Suppressor macrophage treated with lipopolysaccharide for 1 hour (primary cell): Measurements from ENCODE around the gene RBM20.
"Not testable (repeated sequence)": the region's sequence is repeated elsewhere in the genome, so short reads cannot be mapped to it uniquely, and the experiment has no call there.

Experiments used
- DNase-seq, 3 donors: peaks; one replicate each; pipeline ENCODE4 v3.0.0-alpha.2; 2020 to 2022

Gene RBM20

DNA sequence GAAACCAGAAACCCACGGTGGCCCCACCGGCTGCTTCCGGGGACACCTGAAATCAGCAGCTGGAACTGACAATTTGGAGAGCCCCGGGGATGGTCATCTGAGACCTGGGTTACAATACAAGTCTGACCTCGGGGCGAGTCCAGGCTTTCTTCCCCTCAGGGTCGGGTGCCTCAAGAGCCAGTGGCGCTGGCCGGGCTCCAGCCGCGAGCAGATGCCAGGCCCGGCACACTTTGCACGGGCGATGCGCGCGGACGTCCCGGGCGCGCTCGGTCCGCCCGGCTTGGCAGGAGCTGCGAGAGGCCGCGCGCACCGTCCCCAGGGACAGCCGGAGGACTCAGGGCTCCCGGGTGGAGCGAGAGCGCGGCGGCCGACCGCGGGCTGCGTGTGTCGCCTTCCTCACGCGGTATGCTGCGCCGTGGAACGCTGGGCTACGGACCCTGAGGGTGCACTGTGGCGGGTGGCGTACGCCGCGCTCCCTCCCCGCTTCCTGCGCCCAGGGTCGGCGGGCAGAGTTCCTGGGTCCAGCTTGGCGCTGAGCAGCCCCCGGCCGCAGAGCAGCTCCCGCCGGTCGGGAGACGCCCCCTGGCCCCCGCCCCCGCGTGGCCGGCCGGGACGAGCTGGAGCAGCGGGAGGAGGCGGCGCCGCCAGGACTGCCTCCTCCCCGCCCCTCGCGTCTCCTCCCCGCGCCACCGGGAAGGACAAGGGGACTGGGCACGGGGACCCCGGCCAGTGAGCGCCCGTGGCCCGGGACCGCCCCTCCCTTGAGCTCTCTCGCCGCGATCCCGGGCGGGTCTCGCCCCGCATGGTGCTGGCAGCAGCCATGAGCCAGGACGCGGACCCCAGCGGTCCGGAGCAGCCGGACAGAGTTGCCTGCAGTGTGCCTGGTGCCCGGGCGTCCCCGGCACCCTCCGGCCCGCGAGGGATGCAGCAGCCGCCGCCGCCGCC, at the start of gene RBM20:
Gene RBM20 (plus strand): TSS at position 684 of the 945 bp plus-strand sequence. CDS start 119 bp downstream, at position 803.
- DNase-seq, result peak; percentile 18 to 52 (median 21)

DNA sequence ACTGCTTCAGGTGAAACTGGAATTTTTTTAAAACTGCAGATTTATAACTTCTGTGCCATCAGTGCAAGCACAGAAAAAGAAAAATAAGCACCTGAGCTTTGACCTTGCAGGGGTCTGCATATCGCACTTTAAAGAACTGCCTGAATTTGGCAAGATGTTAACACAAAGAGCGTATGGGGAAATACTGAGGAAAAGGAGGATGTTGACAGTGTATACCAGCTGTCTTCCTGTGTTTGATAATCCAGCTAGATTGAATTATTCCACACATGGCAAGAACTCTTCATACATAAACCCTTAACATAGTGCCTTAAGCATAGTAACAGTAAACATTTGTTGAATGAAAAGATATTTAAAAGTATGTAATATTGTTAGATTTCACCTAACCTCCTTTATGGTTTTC, 46.7 kb upstream of the RBM20 start:
- no peak for DNase-seq

DNA sequence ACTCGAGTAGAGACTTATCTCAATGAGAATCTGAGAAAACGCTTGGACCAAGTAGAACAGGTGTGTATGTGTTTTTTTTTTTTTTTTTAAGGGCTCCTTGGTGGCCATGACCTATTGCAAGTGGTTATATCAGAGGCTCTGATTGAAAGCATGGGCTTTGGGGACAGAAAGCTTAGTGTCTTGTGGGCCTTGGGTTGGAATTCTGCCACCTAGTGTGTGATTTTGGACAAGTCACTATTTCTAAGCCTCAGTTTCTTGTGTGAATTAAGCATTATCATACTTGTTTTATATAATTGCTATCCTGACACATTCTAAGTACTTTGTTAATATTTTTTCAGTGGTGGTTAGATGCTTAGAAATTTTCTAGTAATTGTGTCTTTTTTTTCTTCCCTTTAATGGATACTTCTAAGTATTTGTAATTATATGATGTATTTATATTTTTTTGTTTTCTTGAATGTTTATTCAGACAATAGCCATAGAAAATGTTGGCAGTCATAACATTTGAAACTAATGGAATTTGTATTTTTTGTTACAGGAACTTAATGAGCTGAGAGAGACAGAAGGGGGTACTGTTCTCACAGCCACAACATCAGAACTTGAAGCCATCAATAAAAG, 43.5 kb upstream of the RBM20 start:
- DNase-seq, result peak; percentile 65 to 75 (median 68)

DNA sequence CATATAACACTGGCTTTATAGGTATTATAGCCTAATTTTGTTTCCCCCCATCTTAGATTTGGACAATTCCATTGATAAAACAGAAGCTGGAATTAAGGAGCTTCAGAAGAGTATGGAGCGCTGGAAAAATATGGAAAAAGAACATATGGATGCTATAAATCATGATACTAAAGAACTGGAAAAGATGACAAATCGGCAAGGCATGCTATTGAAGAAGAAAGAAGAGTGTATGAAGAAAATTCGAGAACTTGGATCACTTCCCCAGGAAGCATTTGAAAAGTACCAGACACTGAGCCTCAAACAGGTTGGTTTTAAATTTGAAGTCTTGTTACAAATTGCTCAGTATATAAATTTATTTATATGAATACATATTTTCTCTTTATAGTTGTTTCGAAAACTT, 42.6 kb upstream of the RBM20 start:
- DNase-seq, result no peak

DNA sequence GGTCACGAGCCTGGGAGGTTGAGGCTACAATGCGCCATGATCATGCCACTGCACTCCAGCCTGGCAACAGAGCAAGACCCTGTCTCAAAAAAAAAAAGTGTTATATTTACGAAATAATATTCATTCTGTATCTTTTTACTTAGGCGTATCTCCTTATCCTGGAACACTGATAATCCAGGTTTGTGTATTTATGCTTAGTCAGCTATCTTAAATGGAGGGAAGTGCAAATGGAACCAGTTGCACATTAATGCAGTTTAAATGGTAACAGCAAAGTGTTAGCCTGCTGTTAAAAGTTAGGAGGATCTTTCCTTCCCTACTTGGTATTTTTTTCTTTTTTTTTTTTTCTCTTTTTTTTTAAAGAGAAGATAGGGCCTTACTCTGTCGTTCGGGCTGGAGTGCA, 36.0 kb upstream of the RBM20 start:
- no peak for DNase-seq

DNA sequence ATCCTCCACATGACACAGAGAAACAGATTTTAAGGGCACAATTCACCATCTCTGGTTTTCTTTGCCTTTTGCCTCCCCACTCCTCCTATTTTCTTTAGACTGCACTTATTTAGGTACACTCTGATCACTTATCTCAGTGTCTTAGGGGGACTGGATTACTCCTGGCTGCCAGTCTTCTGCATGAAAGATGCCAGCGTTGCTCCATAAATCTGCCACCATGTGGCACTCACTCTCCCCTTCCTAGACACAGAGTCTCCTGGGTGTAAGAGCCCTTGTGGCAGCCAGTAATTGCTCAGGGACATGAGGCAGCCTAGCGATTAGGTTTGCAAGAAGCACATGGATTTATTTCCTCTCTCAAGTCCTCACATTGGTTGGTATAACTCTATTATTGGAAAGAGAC, 34.5 kb upstream of the RBM20 start:
- DNase-seq, result no peak

DNA sequence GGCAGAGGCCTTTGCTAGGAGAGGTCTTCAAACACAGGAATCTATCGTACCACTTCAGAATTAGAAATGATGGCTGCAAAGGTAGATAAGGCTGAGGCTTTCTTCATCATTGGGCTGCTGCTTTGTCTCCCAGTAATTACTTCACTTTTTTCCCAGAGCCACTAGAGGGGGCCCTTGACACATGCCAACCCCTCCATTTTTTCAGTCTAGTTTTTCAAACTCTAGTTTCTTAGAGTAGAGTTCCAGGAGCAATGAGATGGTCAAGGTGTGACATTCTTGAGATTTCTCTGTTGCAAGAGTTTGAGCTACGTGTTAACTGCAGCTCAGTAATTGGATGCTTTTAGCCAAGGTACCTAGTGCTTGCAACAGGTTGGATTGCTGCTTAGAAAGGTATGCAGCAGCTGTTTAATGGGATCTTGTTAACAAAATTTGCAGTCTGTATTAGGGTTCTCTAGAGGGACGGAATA, 33.8 kb upstream of the RBM20 start:
- peak; percentile 58 to 65 (median 64) for DNase-seq

DNA sequence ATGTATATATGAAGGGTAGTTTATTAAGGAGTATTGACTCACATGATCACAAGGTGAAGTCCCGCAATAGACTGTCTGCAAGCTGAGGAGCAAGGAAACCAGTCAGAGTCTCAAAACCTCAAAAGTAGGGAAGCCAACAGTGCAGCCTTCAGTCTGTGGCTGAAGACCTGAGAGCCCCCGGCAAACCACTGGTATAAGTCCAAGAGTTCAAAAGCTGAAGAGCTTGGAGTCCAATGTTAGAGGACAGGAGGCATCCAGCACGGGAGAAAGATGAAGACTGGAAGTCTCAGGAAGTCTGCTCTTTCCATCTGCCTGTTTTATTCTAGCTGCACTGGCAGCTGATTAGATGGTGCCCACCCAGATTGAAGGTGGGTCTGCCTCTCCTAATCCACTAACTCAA, 33.4 kb upstream of the RBM20 start:
- not testable (repeated sequence) for DNase-seq

DNA sequence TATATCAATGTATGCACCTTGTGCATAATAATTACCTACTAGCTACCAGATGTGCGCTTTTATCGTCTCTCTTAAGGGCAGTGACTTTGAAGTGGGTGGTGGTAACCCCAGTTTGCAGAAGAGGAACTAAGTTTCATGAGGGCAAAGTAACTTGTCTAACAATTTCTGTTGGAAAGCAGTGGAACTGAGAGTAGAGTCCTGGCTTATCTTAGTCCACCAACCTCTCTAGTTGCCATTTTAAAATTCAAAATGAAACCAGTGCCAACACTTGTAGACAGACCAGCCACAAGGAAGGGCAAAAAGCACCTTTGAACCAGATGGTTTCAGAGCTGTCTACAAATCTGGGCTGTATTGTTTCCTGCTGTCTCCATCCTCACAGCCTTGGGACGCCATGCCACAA, 32.0 kb upstream of the RBM20 start:
- peak in 2 of 3 donors; percentile 31 to 37 for DNase-seq

DNA sequence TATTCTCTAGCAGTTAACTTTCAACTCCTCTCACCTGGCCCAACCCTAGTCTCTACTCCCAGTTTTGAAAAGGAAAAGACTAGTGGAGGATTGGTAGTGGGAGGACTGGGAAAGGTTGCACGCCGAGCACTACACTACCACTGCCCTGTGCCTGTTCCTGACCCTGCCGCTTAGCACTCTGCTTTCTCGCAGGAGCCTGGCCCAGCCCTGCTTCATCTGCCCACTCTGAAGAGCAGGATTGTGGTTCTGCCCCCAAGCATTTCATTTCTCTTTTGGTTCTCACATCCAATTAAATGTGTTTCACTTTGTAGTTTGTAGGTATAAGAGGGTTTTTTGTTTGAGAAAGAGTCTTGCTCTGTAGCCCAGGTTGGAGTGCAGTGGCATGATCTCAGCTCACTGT, 31.5 kb upstream of the RBM20 start:
- no peak for DNase-seq

DNA sequence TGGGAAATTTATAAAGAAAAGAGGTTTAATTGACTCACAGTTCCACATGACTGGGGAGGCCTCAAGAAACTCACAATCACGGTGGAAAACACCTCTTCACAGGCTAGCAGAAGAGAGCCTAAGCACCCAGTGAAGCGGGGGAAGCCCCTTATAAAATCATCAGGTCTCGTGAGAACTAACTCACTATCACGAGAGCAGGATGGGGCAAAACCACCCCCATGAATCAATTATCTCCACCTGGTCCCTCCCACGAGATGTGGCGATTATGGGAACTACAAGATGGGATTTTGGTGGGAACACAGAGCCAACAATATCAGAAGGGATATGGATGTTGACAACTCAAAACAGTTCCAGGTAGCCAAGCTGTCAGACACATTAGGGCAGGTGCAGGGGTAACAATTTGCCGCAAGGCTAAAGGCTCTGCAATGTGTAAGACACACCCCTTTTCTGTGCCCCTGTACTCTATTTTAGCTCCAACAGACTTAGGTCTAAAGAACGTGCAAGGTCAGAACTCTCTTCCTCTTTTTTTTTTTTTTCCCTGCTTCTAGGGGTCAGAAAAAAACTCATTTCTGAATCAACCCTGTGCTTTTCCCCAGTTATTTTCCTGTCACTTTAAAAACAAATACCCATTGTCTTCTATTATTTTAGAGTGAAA, 30.7 kb upstream of the RBM20 start:
- peak; percentile 39 to 75 (median 70) for DNase-seq

DNA sequence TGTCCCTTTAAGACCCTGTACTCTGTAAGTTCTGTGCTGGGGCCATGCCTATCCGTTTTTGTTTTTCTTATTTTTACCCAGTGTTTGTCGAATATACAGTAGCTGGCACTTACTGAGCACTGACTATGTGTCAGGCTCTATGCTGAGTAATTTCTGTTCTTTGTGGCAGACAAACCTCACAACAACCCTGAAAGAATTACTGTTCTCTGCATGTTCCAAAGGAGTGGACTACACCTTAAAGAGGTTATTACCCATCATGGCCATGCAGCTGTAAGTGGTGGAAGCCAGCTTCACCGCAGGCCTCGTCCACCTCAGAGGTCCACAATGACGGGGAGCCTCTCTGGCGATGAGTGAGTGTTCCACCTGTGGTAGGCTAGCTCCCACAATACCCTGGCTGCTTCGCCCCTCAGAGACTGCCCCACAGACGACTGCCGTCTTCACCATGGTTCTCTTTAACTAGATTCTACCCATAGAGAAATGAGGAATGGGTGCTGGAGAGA, 30.1 kb upstream of the RBM20 start:
- DNase-seq, result no peak

DNA sequence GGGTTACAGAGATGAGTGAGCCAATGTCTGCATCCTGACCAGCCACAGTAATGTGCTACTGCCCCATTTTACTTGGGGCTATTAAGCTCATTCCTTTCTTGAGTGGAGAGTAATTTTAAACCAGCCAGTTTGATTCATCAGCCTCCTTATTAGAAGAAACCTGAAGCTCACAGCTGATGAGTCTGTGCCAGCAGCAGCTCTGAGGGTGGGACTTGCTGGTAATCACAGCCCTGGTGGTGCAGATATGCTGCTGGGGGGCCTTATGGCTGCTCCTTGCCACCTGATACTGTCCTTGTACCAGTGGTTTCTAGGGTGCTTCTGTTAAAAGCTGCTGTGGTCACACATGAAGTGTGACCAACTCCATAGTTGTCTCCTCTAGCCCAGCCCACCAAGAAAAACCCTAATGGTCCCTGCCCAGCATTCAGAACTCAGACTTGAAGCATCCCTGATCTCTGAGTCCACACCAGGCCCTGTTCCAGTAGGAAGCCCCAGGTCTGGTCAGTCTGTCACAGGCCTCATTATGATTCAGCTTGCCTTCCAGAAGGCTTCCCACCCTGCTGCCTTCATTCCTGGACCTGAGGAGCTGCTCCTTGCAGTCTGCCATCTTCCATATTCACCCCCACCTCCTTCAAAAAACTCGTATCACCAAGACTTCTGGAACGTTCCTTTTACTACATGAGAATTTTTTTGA, 28.9 kb upstream of the RBM20 start:
- DNase-seq, result no peak

DNA sequence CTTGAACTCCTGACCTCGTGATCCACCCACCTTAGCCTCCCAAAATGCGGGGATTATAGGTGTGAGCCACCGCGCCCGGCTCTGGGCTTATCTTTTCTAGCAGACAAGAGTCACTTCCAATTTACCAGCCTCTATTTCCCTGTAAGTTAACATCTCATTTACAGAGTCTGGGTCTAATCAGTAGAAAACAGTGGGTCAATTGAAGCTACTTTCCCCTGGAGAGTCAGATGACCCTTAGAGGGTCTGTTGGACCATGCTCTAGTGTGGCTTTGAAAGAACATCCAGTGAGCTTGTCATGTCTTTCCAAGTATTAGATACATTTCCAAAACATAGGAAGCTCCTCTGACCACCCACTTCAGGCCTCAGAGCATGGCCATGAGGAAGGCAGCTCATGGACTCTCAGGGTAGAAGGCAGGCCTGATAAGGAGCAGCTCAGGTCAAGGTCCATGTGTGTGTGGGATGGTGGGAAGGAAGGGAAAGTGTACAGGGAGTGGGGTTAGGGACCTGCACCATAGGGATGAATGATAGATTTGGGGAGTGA, 27.6 kb upstream of the RBM20 start:
- DNase-seq, result no peak

DNA sequence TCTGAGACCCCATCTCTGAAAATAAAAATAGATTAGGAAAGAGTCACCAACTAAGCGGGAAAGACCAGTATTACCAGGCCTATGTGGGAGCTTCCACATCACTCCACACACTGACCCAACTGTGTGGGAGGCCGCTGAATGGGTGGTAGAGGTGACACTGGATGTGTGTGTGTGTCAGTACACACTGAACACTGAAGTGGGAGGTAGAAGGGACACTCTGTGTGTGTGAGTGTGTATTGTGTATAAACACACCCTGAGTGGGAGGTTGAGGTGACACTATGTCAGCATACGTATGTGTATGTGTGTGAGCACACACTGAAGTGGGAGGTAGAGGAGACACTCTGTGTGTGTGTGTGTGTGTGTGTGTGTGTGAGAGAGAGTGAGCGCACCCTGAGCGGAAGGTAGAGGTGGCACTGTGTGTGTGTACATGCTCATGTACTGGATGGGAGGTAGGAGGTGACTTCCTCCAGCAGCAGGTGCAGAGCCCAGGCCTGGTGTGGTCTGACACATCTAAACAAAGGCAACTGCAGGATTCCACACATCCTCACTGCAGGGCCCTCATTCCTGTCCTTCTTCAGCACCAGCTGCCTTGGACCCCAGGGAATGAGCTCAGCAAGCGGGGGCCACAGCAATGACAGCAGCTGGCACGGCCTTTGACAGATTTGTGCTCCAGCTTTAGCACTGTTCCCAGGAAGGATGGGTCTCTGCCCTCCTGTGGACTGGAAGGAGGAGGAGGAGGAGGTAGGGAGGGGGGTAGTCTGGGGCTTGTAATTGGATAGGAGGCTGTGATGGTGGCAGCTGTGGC, 26.5 kb upstream of the RBM20 start:
- DNase-seq, result peak; percentile 50 to 66 (median 66)

DNA sequence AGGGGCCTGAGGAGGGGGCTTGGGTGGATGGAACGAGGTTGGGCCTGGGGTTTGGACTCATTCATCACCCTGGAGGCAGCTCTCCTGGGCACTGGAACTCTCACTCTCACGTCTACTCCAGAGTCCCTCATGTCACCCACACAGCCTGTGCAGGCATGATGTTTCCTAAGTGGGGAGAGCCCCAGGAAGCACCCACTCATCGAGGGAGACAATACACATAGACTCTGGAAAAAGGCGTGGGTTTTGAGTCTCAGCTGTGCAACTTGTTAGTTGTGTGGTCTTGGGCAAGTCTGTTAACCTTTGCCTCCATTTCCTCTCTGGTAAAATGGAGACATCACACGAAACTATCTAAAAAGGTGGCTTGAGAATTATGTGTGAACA, 25.9 kb upstream of the RBM20 start:
- DNase-seq, result peak; percentile 66 to 78 (median 74)

DNA sequence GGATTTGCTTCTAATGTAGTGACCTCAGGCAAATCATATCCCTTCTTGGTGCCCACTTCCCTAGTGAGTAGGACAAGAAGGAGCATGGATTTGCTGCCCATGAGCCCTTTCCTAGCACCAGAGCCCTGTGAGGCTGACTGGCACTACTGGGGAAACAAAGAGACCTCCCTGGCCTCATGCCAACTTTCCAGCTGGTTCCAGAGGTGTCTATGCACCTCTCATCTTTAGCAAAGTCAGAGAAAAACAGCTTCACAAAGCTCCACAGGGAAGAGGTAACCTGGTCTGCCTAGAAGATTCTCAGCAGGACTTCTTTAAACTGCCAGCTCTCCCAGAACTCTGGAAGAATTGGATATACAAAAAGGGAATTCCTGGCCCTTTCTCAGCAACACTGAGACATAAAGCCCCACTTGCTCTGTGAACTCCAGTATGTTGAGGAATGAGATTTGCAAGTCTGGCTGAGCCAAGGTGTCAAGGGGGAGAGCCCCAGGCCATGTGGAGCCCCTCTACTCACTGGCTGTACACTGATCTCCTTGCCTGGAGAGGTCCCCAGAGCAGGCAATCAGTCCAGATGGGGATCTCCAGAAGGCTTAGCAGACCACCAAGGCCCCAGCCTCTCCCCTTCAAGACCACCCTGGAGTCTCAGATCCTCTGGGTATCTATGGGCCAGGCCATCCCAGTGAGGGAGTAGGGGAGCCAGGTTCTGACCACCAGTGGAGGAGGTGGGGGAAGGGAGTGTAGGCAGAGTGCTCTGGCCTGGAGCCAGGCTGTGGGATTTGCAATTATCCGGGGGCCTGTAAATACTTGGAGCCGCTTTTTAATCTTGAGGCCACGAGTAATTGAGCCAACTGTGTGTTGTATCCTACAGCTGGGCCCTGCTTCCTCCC, 24.4 kb upstream of the RBM20 start:
- no peak for DNase-seq

DNA sequence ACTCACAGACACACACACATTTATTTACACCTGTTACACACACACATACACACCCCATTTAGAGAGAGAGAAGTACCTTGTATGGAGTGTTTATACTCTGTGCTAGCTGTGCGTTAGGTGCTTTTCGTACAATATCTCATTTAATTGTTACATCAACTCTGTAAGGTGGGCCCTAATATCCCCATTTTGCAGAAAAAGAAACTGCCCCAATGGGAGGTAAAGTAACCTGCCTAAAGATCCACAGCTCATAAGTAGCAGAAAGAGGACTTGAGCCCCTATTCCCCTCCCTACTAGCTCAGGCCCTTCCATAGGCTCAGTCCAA, 23.8 kb upstream of the RBM20 start:
- DNase-seq, result no peak

DNA sequence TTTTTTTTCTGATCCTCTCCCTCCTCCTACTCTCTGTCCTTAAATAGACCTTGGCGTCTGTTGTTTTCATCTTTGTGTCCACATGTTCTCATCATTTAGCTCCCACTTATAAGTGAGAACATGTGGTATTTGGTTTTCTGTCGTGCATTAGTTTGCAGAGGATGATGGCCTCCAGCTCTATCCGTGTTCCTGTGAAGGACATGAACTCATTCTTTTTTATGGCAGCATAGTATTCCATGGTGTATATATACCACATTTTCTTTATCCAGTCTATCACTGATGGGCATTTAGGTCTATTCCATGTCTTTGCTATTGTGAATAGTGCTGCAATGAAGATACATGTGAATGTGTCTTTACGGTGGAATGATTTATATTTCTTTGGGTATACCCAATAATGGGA, 20.8 kb upstream of the RBM20 start:
- DNase-seq, result not testable (repeated sequence)

DNA sequence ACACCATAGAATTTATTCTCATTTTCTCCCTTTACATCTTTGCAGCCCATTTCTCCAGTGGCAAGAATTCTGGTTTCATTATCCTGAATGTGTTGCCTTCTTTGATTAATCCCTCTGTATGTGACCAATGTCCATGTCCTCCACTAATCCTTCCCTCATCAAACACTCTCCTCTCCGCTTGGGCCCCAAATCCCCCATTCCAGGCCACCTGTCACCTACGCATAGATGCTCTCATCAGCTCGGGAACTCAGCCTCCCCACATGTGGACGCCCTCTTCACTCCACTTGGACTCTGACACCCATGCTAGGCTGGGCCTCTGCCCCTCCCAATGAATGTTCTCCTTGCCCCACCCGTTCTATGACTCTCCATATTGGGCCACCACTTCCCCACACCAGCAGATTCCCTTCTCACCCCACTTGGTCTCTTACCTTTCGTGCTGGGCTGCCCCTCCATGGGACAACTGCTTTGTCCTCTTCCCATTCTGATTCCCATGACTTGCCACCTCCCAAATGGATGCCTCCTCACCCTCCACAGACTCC, 18.7 kb upstream of the RBM20 start:
- no peak for DNase-seq
